NCI-H1048 (cell line): Measurements from ENCODE around the gene MBD3L1.

Source experiments
- DNase-seq: peaks from one replicate; lab custom pipeline; 2025; lab: John Stamatoyannopoulos, UW

The MBD3L1 gene

DNA sequence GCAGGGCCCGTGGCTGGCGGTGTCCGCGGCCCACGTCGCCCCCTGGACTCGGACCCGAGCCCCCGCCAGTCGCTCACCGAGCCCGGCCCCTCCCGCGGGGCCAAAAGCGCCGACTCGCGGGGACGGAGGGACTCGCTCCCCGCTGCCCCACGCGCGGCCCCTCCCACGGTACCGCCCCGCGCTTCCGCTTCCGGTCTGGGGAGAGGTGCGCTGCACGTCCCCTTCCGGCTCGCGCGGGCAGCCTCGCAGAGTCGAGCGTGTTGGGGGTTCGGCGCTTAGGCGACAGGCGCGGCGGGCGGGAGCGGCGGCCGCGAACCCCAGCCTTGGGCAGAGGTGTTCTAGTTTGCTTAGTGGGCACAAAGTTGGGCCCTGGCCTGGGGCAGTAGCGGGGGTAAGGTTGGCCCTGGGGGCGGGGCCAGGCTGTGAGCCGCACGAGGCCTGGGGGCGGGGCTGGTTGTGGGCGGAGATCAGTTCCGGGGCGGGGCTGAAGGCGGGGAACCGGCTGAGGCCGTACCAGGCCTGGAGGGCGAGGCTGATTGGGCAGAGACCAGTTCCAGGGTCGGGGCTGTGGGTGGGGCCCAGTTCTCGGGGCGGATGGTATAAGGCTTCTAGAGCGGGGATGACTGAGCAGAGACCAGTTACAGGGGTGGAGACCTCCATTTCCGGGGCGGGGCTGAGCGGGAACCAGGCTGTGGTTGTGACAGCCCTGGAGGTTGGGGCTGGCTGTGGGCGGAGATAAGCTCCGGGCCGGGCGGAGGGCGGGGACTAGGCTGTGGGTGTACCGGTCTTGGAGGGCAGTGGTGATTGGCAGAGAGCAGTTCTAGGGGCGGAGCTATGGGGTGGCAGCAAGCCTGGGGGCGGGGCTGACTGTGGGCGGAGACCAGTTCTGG is at the start of gene MBD3L1, which contains the start of gene ZNF558:
MBD3L1 (plus strand) TSS at position 246 of the 890 bp plus-strand sequence. CDS start 10,302 bp downstream, outside the sequence.
ZNF558 (minus strand) TSS at position 173 of the 890 bp plus-strand sequence. CDS start 9,645 bp downstream, outside the sequence.
- peak; percentile 93 for DNase-seq

GRCh38 chr19:8794823-8795222 is 37.4 kb upstream of the MBD3L1 start:
- no peak for DNase-seq

DNA sequence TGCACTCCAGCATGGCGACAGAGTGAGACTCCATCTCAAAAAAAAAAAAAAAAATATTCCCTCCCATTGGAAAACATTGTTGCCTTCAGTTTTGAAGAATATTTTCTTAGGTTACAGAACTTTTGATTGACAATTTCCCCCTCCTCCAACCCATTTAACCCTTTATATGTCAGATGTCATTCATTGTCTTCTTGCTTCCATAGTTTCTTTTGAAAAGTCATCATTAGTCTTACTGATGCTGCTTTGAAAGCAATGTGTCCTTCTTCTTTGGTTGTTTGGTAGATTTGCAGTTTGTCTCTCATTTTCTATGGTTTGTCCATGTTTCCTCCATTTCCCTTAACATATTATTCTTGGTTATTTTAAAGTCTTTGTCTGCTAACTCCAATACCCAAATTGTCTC is 25.5 kb upstream of the MBD3L1 start:
- DNase-seq: no peak

DNA sequence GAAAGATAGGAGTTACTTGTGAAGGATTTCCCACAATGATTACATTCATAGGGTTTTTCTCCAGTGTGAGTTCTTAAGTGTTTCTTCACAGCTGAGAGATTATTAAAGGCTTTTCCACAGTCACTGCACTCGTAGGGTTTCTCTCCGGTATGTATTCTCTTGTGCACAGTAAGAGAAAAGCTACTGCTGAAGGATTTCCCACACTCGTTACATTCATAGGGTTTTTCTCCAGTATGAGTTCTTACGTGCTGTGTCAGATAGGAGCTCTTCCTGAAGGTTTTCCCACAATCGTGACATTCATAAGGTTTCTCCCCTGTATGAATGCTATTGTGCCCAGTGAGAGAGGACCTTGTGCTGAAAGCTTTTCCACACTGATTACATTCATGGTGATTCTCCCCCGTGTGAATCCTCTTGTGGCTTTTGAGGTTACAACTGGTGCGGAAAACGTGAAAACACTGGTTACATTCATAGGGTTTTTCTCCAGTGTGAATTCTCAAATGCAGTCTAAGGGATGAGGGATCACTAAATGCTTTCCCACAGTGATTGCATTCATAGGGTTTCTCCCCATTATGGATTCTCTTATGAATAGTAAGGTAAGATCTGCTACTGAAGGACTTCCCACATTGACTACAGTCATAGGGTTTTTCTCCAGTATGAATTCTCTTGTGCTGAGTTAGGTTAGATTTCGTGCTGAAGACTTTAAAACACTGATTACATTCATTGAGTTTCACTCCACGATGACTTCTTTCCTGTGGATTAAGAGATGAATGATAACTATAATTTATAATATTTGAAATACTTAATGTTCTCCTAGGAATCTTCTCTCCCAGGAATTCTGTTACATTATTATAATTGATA is 20.6 kb upstream of the MBD3L1 start:
- DNase-seq: no peak

DNA sequence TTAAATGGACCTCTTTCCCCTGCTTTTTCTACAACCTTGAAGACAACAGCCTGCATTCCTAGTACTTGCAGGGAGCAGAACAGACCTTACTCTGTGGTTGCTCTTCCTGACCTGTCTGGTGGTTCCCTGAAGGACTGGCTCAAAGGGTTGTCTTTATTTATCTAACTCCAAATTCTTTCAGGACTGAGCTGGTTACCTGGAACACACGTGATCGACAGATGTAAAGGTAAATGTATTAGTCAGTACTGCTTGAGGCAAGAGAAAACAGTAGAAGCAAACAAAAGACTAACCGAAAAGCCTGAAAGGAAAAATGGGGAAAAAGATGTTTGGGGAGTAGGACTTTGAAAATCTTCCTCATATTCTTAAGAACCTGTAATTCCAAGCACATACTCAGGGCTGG is 18.0 kb upstream of the MBD3L1 start:
- no peak for DNase-seq

DNA sequence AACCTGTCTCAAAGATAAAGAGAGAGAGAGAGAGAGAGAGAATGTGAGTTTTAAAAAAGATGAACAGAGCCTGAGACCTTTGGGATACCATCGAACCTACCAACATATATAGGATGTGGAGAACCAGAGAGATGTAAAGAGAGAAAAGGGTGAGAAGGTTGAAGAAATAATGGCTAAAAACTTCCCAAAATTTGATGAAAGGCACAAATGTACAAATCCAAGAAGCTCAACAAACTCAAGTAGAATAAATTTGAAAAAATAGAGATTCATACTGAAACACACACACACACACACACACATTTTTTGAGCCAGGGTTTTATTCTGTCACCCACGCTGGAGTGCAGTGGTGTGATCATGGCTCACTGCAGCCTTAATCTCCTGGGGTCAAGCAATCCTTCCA is 16.4 kb upstream of the MBD3L1 start:
- DNase-seq: no peak

DNA sequence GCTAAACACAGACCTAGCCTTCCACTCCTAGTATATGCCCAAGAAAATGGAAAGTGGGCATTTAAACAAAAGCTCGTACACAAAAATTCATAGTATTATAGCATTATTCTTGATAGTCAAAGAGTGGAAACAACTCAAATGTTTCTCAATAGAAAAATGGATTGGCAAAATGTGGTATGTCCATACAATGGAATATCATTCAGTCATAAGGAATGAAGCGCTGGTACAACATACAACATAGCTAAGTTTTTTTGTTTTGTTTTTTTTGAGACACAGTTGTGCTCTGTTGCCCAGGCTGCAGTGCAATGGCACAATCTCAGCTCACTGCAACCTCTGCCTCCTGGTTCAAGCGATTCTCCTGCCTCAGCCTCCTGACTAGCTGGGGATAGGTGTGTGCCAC is 11.9 kb upstream of the MBD3L1 start:
- no peak for DNase-seq

- DNase-seq: no peak
Measured at GRCh38 chr19:8821748-8822241, 10.4 kb upstream of the MBD3L1 start.

- DNase-seq: no peak
Measured at GRCh38 chr19:8826371-8826770, 5.8 kb upstream of the MBD3L1 start.

DNA sequence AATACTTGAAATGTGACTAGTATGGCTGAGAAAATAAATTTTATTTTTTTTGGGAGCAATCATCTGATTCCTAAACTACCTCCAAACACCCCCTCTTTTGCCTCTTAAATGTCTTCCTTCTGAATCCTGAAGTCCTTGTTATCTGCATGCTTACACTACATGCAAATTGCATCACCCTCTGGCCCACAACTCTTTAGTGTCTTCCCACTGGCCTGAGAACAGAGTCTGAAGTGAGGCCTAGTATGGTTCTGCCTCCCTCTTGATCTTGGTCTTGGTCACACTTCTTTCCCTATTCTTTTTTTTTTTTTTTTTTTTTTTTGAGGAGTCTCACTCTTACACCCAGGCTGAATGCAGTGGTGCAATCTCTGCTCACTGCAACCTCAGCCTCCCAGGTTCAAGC is 4.9 kb upstream of the MBD3L1 start:
- no peak for DNase-seq

GRCh38 chr19:8831373-8831772 is 804 bp upstream of the MBD3L1 start:
- DNase-seq: no peak

GRCh38 chr19:8831832-8832131 is 395 bp upstream of the MBD3L1 start:
- DNase-seq: no peak

DNA sequence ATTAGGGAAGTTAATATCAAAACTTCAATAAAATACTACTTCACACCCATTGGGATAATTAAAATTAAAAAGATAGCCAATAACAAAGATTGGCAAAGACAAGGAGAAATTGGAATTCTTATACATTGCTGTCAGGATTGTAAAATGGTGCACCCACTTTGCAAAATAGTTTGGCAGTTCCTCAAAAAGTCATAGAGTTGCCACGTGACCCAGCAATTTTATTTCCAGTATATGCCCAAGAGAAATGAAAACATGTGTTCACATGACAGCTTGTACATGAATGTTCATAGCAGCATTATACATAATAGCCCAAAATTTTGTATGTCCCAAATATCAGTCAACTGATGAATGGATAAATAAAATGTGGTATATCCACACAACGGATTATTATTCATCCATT is 3.3 kb downstream of the MBD3L1 start:
- no peak for DNase-seq

GRCh38 chr19:8835877-8836276 is 3.7 kb downstream of the MBD3L1 start:
- no peak for DNase-seq

DNA sequence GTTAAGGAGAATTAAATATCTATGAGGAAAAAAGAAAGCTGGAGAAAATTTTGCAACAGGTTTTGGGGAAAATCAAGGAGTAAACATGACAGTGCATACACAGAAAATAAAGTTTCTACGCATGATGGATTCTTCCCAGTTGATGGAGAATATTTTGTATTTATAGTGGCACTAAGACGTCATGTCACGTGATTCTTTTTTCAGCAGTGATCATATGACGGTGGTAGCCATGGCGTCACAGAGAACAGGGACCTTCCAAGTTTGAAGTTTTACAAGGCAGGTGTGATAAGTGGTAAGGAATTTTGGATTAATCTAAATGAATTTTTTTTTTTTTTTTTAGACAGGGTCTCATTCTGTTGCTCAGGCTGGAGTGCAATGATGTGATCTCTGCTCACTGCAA is 8.5 kb downstream of the MBD3L1 start:
- no peak for DNase-seq

DNA sequence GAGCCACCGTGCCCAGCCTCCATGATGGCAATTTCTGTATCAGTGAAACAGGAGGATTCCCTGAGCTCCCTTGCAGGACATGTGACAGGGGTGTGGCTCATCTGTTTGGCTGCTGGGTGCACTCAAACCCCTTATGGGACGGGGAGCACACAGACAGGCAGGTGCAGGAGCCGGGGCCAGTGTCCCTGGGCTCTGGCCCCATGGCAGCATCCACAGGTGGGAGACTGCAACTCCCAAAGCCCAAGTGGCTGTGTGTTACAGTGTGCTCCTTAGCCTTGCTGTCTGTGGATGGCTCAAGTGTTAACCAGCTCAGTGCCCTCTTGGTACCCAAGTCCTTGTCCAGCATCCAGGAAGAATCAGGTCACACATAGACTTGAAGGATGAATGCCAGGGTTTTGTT is 14.6 kb downstream of the MBD3L1 start:
- no peak for DNase-seq

DNA sequence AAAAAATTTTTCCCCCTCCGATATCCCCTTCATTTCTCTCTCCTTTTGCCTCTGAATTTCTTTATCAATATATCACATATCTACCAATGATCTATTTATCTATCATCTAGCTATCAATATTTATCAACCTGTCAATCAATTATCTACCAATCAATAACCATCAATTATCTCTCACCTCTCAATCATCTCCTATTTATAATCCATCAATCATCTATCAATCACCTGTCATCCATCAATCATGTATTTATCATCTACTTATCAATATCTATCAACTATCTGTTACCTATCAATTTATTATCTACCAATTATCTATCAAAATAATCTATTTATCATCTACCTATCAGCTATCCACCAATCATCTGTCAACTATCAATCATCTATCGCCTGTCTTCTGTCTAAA is 17.1 kb downstream of the MBD3L1 start:
- no peak for DNase-seq

GRCh38 chr19:8850488-8850887 is 18.3 kb downstream of the MBD3L1 start:
- DNase-seq: no peak

DNA sequence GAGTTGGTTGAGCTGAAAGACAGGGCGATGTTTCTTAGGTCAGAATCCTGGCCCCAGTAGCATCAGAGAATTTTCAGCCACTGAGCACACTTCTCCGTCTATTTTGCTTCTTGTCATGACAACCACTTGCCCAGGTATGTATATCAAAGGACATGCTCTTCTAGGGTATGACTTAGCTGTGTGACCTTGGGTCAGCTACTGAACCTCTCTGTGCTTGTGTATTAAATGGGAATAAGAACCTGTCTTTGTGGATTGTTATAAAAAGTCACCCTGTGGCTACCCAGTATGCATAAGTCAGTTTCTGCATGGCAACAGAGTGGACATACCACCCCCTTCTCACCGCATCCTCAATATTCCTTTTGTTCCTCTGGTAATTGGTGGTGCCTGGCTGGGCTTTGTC is 26.1 kb downstream of the MBD3L1 start:
- DNase-seq: no peak

DNA sequence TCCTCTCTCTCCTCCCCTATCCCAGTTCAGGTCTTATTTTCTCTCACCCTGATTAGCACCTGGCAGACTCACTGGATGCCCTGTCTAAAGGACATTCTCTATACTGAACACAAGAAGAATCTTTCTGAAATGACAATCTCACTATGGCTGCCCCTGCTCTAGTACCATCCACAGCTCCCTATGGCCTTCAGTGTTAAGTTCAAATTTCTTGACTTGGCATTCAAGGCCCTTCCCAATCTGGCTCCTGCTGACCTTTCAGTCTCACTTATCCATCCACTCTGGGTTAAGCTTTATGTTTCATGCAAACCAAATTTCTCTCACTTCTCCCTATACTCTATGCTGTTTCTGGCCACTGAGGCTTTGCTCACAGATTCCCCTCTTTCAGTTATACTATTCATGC is 34.2 kb downstream of the MBD3L1 start:
- DNase-seq: no peak

DNA sequence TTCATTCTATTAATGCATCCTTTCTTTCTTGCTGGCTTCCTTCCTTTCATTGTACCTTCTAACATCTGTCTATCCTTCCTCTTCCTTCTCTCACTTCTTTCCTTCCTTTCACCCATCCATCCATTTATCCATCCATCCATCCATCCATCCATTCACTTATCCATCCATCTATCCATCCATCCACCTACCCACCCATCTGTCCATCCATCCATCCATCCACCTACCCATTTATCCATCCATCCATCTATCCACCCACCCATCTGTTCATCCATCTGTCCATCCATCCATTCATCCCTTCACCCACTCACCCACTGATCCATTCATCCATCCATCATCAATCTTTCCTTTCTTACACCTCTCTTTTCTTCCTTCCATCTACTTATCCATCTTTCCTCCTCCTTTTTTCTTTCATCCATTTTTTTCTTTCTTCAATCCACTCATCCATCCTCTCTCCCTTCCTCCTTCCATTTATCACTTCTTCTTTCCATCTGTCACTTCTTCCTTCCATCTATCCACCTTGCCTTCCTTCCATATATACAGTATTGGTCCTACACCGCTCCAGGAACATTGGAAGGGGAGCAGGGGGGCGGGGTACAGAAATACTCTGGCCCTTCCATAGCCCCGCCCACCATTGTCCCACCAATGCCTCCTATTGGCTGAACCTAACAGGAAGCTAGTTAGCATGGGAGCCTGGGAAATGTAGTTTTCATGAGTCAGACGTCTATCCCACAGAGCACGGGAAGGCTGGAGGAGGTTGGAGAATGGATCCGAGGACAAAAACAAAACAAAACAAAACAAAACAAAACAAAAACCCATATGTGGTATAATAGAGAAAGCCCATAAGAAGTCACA is 45.9 kb downstream of the MBD3L1 start:
- DNase-seq: peak; percentile 7

DNA sequence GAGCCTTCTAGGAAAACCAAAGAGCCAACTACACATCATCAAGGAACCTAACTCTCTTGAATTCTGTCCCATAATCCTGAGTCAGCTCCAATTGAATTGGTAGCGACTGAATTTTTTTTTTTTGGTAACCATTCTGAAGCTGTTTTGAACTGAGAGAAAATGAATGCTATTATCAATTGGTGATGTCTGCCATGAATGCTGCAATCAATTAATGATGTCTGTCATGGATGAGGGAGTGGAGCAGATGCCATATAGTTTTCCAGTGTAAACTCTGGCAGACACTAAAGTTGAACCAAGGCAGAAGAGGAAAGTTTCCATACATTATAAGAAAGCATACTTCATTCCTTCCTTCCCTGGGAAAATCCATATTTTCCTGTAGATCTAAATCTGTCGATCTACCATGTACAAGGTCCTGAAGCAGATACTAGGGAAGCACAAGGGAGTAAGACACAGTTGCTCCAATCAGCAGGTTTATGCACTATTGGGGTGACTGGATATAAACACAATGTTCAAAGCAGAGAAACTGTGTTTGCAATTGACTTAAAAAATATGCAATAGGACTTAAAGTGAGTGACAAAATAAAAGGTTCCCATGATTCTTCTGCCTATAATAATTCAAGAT is 48.8 kb downstream of the MBD3L1 start:
- DNase-seq: no peak
